ENCODE data around the gene SLC22A15.

SLC22A15 gene

DNA sequence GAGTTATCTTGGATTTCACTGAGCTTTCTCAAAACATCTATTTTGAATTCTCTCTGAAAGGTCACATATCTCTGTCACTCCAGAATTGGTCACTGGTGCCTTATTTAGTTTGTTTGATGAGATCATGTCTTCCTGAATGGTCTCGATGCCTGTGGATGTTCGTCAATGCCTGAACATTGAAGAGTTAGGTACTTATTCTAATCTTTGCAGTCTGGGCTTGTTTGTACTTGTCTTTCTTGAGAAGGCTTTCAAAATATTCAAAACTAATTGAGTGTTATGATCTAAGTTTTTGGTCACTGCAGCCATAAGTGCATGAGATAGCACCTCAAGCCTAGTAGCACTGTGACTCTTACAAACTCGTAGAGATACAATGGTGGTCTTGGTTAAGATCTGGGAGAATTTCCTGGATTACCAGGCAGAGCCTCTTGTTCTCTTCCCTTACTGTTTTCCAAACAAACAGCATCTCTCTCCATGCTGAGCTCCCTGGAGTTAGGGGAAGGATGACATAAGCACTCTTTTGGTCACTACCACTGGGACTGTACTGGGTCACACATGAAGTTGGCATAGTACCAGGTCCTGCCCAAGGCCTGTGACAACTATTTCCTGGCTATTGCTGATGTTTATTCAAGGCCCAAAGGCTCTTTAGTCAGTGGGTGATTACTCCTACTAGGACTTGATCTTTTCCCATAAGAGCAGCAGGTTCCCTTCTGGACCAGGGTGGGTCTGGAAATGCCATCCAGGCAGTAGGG, 25.6 kb downstream of the SLC22A15 start:
- DNase-seq: no peak

DNA sequence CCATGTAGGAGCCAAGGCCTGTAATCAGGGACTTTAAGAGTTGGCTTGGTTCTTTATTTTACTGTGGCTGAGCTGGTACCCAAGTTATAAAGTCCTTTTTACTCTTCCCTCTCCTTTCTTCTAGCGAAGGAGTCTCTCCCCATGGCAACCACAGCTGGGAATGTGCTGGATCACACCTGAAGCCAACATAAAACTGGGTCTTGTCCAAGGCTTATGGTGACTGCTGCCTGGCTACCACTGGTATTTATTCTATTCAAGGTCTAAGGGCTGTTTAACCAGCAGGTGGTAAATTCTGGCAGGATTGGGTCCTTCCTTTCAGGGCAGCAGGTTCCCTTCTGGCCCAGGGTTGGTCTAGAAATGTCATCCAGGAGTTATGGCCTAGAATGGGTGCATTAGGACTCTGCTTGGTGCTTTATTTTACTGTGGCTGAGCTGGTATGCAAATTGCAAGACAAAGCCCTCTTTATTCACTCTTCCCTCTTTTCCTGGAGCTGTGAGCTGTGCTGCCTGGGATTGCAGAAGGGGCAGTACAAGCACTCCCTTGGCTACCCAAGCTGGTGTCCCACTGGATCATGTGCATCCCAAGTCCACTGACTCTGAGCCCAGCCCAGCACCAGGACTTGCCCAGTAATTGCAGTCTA, 26.6 kb downstream of the SLC22A15 start:
- no peak for DNase-seq
- TF ChIP-seq GATA1 (IDR thresholded peaks at IDR 0.05; ENCODE audit: low read depth, low read length) (no peak), POLR2A (IDR thresholded peaks at IDR 0.05; ENCODE audit: low read length) (no peak)

More for the DNA sequence above, 25.6 kb downstream of the SLC22A15 start:
- TF ChIP-seq GATA1 (IDR thresholded peaks at IDR 0.05; ENCODE audit: low read depth, low read length) (no peak), POLR2A (IDR thresholded peaks at IDR 0.05; ENCODE audit: low read length) (no peak)

- no peak for DNase-seq
These were observed 27.5 kb downstream of the SLC22A15 start for GRCh38 chr1:116003823-116004222.

DNA sequence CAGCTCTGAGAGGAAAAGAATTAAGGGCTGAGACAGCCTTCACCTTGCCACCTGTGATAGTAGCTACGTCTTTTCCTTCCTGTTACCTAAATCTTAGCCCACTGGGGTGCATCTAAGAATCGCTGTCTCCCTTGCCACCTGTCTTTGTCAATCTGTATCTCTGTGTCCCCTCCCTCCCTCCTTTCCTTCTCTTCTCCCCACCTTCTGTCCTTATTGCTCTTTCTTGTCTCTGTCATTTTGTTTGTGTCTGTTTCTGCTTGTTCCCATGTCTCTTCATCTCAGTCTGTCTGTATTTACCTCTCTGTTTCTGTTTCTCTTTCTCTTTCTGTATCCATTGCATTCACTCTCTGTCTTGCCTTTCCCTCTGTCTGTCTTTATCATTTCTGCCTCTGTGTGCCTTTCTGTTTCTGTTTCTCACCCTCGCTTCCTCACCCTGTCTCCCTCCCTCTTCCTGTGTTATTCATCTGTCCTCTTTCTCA, 30.2 kb downstream of the SLC22A15 start:
- TF ChIP-seq GATA1 (IDR thresholded peaks at IDR 0.05; ENCODE audit: low read depth, low read length) (no peak), POLR2A (IDR thresholded peaks at IDR 0.05; ENCODE audit: low read length) (no peak)
- DNase-seq: no peak

More at GRCh38 chr1:116003823-116004222, 27.5 kb downstream of the SLC22A15 start:
- TF ChIP-seq POLR2A (IDR thresholded peaks at IDR 0.05; ENCODE audit: low read length) (no peak), GATA1 (IDR thresholded peaks at IDR 0.05; ENCODE audit: low read depth, low read length) (no peak)

GRCh38 chr1:116008656-116009390, 32.5 kb downstream of the SLC22A15 start:
- no peak for DNase-seq
- no peak for TF ChIP-seq GATA1 (IDR thresholded peaks at IDR 0.05; ENCODE audit: low read depth, low read length)
- TF ChIP-seq POLR2A (IDR thresholded peaks at IDR 0.05; ENCODE audit: low read length): no peak

- no peak for TF ChIP-seq POLR2A (IDR thresholded peaks at IDR 0.05; ENCODE audit: low read length)
- no peak for TF ChIP-seq GATA1 (IDR thresholded peaks at IDR 0.05; ENCODE audit: low read depth, low read length)
- no peak for DNase-seq
These were observed 36.4 kb downstream of the SLC22A15 start for GRCh38 chr1:116012716-116013115.

DNA sequence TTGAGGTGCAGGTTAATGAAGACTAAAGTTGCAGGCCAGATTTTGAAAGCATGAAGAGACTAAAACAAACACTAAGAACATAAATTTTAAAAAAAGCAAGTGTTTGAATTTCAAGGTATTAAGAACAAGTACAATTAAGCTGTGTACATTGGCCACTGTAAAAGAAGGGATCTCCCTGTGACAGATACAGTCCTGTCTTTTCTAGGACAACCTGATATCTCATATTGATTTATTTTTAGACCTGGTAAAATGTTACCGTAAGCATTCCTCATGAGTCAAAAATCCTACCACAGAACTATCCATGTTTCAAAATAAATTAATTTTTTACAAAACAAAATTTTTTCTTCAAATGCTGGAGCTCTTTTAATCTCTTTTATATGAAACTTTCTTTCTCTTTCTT, 39.4 kb downstream of the SLC22A15 start:
- no peak for DNase-seq

DNA sequence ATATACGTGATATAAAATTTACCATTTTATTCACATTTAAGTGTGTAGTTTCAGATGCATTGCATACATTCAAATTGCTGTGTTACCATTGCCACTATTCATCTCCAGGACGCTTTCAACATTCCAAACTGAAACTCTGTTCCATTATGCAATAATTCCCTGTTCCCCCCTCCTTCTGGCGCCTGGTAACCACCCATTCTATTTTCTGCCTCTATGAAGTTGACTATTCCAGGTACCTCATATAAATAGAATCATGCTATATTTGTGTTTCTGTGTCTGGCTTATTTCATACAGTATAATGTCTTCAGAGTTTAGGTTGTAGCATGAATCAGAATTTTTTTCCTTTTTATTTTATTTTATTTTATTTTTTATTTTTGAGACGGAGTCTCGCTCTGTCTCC, 41.7 kb downstream of the SLC22A15 start:
- no peak for TF ChIP-seq GATA1 (IDR thresholded peaks at IDR 0.05; ENCODE audit: low read depth, low read length)
- TF ChIP-seq POLR2A (IDR thresholded peaks at IDR 0.05; ENCODE audit: low read length): no peak
- no peak for DNase-seq

More for the DNA sequence above, 39.4 kb downstream of the SLC22A15 start:
- no peak for TF ChIP-seq GATA1 (IDR thresholded peaks at IDR 0.05; ENCODE audit: low read depth, low read length)
- no peak for TF ChIP-seq POLR2A (IDR thresholded peaks at IDR 0.05; ENCODE audit: low read length)

GRCh38 chr1:116019653-116020253, 43.4 kb downstream of the SLC22A15 start:
- no peak for DNase-seq
- TF ChIP-seq POLR2A (IDR thresholded peaks at IDR 0.05; ENCODE audit: low read length) (no peak), GATA1 (IDR thresholded peaks at IDR 0.05; ENCODE audit: low read depth, low read length) (no peak)

DNA sequence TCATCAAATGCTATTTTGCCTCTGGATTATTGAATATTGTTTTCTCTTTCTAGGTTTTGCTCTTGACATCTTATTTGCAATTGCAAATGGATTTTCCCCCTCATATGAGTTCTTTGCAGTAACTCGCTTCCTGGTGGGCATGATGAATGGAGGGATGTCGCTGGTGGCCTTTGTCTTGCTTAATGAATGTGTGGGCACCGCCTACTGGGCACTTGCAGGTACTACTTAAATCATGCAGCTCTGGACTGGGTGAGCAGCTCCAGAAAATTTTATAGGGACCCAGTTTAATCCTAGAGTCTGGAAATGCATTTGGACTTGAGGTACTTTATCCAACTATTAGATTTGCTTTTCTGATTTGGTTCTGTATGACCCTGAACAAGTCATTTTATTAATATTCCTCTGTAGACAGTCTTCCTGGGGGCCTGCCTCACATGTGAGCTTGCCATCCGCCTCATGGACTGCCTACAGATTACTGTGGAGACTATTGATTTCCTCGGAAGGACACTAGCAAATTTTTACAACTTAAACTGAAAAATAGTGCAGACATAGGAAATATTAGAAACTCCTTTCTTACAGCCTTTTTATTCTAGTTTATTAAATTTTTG, 44.5 kb downstream of the SLC22A15 start:
- DNase-seq: peak; percentile 70 to 72
- TF ChIP-seq POLR2A (IDR thresholded peaks at IDR 0.05; ENCODE audit: low read length): no peak
- TF ChIP-seq GATA1 (IDR thresholded peaks at IDR 0.05; ENCODE audit: low read depth, low read length): no peak

DNA sequence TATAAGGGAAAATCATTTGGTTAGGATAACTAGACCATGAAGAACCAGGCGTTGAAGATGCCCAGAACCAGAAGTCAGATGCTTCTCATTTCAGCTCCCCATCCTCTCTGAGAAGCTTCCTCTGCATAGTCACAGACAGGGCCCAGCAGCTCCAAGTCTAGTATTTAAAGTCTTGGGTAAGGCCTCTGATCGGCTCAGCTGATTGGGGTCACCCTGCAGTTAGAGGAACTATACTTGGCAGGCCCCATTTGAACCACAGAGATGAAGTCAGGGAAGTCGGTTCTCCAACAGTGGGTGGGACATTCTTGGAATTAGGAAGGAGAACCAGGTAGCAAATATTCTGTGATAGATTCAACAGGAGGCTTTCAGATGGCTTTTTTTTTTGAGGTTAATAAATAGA, 48.3 kb downstream of the SLC22A15 start:
- TF ChIP-seq GATA1 (IDR thresholded peaks at IDR 0.05; ENCODE audit: low read depth, low read length): no peak
- no peak for TF ChIP-seq POLR2A (IDR thresholded peaks at IDR 0.05; ENCODE audit: low read length)
- DNase-seq: no peak

DNA sequence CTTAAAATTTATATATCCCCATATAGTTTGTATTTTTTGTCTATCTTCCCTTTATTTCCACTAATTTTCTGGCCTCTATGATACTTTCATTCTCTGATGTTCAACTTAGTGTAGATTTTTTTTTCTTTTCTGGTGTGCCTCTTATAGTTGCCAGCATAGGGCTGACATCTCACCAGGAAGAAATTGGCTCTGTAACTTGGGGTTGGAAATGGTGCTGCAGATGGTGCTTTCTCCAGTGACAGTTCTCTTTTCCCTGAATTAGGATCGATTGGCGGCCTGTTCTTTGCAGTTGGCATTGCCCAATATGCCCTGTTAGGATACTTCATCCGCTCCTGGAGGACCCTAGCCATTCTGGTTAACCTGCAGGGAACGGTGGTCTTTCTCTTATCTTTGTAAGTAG, 50.3 kb downstream of the SLC22A15 start:
- no peak for DNase-seq
- TF ChIP-seq POLR2A (IDR thresholded peaks at IDR 0.05; ENCODE audit: low read length): no peak
- no peak for TF ChIP-seq GATA1 (IDR thresholded peaks at IDR 0.05; ENCODE audit: low read depth, low read length)

DNA sequence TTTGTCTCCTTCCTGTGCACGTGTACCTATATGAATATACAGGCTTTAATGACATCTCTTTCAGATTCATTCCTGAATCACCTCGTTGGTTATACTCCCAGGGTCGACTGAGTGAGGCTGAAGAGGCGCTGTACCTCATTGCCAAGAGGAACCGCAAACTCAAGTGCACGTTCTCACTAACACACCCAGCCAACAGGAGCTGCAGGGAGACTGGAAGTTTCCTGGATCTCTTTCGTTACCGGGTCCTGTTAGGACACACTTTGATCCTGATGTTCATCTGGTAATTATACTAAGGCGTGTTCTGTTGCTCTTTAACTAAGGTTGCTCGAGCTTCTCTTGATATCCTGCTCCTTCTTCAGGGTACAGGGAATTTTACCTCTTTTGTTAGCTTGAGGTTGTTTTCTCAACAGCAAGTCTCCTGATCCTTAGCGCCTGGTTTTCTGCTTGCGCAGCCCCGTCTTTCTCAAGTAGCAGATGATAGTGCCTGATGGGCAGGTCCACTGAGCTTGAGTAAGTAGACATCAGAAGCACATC, 55.1 kb downstream of the SLC22A15 start:
- TF ChIP-seq POLR2A (IDR thresholded peaks at IDR 0.05; ENCODE audit: low read length): no peak
- TF ChIP-seq GATA1 (IDR thresholded peaks at IDR 0.05; ENCODE audit: low read depth, low read length): no peak
- DNase-seq: no peak
